Nephron progenitor cell (in vitro differentiated cells): Measurements from ENCODE around the gene OR14K1.
"Not testable (repeated sequence)": the region's sequence is repeated elsewhere in the genome, so short reads cannot be mapped to it uniquely, and the experiment has no call there.

ENCODE experiments used
- DNase-seq: peaks from one replicate; pipeline ENCODE4 v3.0.0; 2021
- H3K27ac Mint-ChIP-seq: 2 replicates; pipeline ENCODE4 v1.8.0; 2021; ENCODE audit warnings: mild to moderate bottlenecking, moderate library complexity, mixed read lengths
- H3K27me3 Mint-ChIP-seq: 2 replicates; pipeline ENCODE4 v1.8.0; 2021; ENCODE audit warnings: mild to moderate bottlenecking, low read depth, mixed read lengths; ENCODE audit not compliant: poor library complexity
- H3K36me3 Mint-ChIP-seq: 2 replicates; pipeline ENCODE4 v1.8.0; 2021; ENCODE audit warnings: low read depth, mixed read lengths
- H3K4me1 Mint-ChIP-seq: 2 replicates; pipeline ENCODE4 v1.8.0; 2021; ENCODE audit warnings: mixed read lengths
- H3K4me3 Mint-ChIP-seq: 2 replicates; pipeline ENCODE4 v1.8.0; 2021; ENCODE audit warnings: mild to moderate bottlenecking, moderate library complexity, mixed read lengths
- H3K9me3 Mint-ChIP-seq: 2 replicates; pipeline ENCODE4 v1.8.0; 2021; ENCODE audit warnings: mild to moderate bottlenecking, moderate library complexity, mixed read lengths
- TF ChIP-seq, protein P1 (sequence below): fragments of 200-600 bp; sonication (generic); IDR thresholded peaks from 2 replicates; pipeline ENCODE4 v1.5.0; 2021; ENCODE audit warnings: antibody characterized with exemption

The OR14K1 gene

DNA sequence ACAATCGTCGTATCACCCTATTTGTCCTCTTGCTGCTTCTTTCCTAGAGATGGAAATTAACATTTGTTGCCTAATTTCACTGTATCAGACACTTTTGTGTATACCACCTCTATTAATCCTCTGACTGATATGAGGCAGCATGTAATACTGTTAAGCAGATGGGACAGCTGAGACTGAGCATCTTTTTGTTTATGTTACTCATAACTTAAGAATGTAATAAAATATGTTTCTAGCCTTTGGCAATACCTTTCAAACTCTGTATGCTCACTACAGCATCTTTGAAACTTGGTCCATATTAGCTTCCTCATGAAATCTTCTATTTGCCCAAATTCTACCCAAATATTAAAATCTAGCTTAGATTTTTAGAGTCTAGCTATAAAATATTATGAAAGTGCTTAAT lies 2.3 kb downstream of the OR14K1 start:
- no peaks in the 10 kb centered on the region for H3K4me1 Mint-ChIP-seq
- DNase-seq = no peak
- peaks cover 21% of the 10 kb centered on the region for H3K9me3 Mint-ChIP-seq
- H3K27ac Mint-ChIP-seq = no peak overlapping the region
- no peaks in the 10 kb centered on the region for H3K27me3 Mint-ChIP-seq
- no peak overlapping the region for H3K4me3 Mint-ChIP-seq
- TF ChIP-seq, protein P1, sequence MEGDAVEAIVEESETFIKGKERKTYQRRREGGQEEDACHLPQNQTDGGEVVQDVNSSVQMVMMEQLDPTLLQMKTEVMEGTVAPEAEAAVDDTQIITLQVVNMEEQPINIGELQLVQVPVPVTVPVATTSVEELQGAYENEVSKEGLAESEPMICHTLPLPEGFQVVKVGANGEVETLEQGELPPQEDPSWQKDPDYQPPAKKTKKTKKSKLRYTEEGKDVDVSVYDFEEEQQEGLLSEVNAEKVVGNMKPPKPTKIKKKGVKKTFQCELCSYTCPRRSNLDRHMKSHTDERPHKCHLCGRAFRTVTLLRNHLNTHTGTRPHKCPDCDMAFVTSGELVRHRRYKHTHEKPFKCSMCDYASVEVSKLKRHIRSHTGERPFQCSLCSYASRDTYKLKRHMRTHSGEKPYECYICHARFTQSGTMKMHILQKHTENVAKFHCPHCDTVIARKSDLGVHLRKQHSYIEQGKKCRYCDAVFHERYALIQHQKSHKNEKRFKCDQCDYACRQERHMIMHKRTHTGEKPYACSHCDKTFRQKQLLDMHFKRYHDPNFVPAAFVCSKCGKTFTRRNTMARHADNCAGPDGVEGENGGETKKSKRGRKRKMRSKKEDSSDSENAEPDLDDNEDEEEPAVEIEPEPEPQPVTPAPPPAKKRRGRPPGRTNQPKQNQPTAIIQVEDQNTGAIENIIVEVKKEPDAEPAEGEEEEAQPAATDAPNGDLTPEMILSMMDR = no peak
- H3K36me3 Mint-ChIP-seq = no peaks in the 10 kb centered on the region

DNA sequence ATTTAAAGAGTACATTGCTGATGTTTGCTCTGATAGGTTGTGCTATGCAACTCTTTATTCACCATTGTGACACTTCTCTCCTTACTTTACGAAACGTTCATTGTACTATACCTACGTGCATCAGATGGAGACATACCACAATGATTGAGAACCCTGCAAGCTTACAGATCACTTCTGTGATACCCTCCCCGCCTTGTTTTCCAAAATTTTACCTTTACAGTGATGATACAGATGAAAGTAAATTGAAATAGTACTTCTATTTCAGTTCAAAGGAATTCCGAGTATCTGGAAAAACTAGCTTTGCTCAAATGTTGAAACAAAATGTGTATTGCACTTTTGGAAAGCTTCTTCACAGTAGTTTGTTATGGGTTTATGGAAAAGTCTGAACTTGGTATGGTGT lies 3.3 kb downstream of the OR14K1 start:
- H3K36me3 Mint-ChIP-seq = no peaks in the 10 kb centered on the region
- H3K27me3 Mint-ChIP-seq = no peaks in the 10 kb centered on the region
- no peak overlapping the region for H3K27ac Mint-ChIP-seq
- DNase-seq = no peak
- no peak overlapping the region for H3K4me3 Mint-ChIP-seq
- H3K9me3 Mint-ChIP-seq = peaks cover 26% of the 10 kb centered on the region
- TF ChIP-seq, protein P1 = no peak
- no peaks in the 10 kb centered on the region for H3K4me1 Mint-ChIP-seq

DNA sequence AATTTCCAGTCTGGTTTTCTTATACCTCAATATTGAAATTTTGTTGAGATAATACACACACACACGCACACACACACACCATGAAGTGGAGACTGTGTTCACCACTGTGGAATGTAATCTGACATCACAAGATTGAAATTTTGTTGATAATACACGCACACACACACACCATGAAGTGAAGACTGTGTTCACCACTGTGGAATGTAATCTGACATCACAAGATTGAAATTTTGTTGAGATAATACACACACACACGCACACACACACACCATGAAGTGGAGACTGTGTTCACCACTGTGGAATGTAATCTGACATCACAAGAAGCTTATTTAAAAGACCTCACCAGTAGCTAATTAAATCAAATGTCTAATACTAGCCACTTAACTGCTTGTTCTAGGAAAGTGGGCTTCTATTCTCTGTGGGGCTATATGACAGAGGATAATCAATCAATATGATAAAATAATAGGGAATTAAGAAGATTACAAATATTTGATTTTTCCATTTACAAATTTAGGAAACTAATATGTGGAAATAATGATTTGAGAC lies 3.9 kb downstream of the OR14K1 start:
- not testable (repeated sequence) for H3K27me3 Mint-ChIP-seq, H3K36me3 Mint-ChIP-seq, H3K4me1 Mint-ChIP-seq, H3K4me3 Mint-ChIP-seq, H3K27ac Mint-ChIP-seq, DNase-seq
- H3K9me3 Mint-ChIP-seq = peaks cover 28% of the 10 kb centered on the region

DNA sequence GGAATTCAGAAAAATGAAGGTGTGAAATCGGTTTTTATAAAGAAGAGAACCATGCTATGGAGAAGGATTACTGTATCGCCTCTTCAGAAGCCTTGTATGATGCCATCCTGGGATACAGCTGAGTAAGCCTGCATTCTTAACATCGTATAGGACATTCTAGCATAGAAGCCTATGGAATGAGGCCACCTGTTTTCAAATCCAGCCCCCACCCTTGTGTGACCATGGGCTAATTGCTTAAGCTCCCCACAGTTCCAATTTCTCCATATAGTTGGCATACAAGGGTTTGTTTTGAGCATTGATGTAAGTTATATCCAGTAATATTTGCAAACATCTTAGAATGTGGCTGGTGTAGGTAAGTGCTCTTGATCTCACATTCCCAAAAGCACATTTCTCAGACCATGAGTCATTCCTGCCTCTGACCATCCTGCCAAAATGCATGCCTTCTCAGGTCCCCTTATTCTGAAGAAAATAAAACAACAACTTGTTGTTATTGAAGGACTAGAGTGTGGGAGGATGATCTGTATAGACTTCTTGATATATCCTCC lies 8.0 kb downstream of the OR14K1 start:
- no peaks in the 10 kb centered on the region for H3K27me3 Mint-ChIP-seq
- no peaks in the 10 kb centered on the region for H3K4me1 Mint-ChIP-seq
- no peaks in the 10 kb centered on the region for H3K36me3 Mint-ChIP-seq
- TF ChIP-seq, protein P1 = no peak
- no peak overlapping the region for H3K27ac Mint-ChIP-seq
- H3K9me3 Mint-ChIP-seq = peaks cover 38% of the 10 kb centered on the region
- DNase-seq = no peak
- H3K4me3 Mint-ChIP-seq = no peak overlapping the region

DNA sequence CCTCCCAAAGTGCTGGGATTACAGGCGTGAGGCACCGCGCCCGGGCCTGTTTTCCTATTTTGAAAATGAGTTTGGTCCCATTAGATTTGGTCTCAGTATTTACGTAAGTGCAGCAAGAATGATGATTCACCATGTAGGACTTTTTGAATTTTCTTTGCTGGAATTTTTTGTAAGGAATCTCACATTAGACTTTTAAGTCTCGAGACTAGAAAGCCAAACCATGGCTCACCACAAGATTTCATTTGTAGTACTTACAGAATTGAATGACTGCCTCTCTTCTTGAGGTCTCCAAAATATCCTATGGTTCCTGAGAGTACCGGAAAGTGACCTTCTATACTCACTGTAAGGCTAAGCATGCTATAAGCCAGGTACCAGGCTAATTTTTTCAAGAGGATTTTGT lies 9.2 kb downstream of the OR14K1 start:
- H3K4me3 Mint-ChIP-seq = no peak overlapping the region
- no peaks in the 10 kb centered on the region for H3K27me3 Mint-ChIP-seq
- H3K27ac Mint-ChIP-seq = no peak overlapping the region
- H3K36me3 Mint-ChIP-seq = no peaks in the 10 kb centered on the region
- H3K4me1 Mint-ChIP-seq = no peaks in the 10 kb centered on the region
- TF ChIP-seq, protein P1 = no peak
- peaks cover 46% of the 10 kb centered on the region for H3K9me3 Mint-ChIP-seq
- no peak for DNase-seq

DNA sequence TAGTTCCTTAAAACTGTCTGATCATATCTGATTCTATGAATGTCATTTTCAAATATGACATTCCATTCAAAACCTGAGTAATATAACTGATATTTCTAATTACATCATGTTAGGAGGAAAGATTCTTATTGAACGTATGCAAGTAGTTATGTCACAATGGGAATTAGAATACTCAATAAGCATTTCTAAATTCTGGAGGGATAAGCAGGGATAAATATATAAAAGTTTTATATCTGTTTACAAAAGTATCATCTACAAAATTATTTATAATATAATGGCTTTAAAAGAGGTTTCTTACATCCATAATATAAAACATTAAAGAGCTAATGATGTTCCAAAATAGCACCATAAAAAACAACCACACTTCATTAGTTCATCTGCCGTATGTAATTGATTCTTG lies 9.6 kb downstream of the OR14K1 start, which contains the start of gene OR14A2:
TSS of gene OR14A2 (minus strand) at position 101 of the 400 bp plus-strand sequence.
- H3K9me3 Mint-ChIP-seq = peaks cover 46% of the 10 kb centered on the region

More for the DNA sequence above, 9.6 kb downstream of the OR14K1 start, which contains the start of gene OR14A2:
- TF ChIP-seq, protein P1 = no peak
- no peak within 1 kb of the TSS for H3K27ac Mint-ChIP-seq
- no peaks in the 10 kb centered on the region for H3K27me3 Mint-ChIP-seq
- no peak within 1 kb of the TSS for H3K4me3 Mint-ChIP-seq
- no peaks in the 10 kb centered on the region for H3K36me3 Mint-ChIP-seq
- no peaks in the 10 kb centered on the region for H3K4me1 Mint-ChIP-seq
- no peak for DNase-seq
